HepG2 (cell line): ENCODE results near the gene TERB2. TPM values are rescaled to one million over a fixed set of nuclear protein-coding genes. Genes with fewer than 3 reads are reported as not detected.
"Not testable (repeated sequence)": the region's sequence is repeated elsewhere in the genome, so short reads cannot be mapped to it uniquely, and the experiment has no call there.

Experiments used
- ATAC-seq: fragments of 200-7000 bp; cut with Tn5 transposase; 3 replicates; pipeline ENCODE4 v1.9.1; 2020; ENCODE audit warnings: mild to moderate bottlenecking, moderate library complexity
- BruUV-seq: library from RNA; stranded (reverse); fragments of 400-500 nt; replicated peaks from 2 replicates; lab custom pipeline; 2021; lab: Mats Ljungman, UMichigan
- CTCF ChIA-PET: fragments of 300-600 bp; formaldehyde crosslinking; extraction: SDS; loops from one replicate; lab custom pipeline; 2021; ENCODE audit warnings: low total read pairs, inconsistent platforms, low intra/inter-chr PET ratio; lab: Yijun Ruan, JAX
- POLR2A ChIA-PET: fragments of 350-600 bp; sonication (Branson Sonifier 250); formaldehyde crosslinking; loops from one replicate; lab custom pipeline; 2020; ENCODE audit warnings: antibody characterized with exemption, inconsistent platforms; lab: Yijun Ruan, JAX
- DNase-seq: peaks from one replicate; pipeline ENCODE4 v3.0.0-alpha.2; 2015; ENCODE audit warnings: low spot score
- FAIRE-seq: peaks from 3 replicates; lab custom pipeline; 2011; peaks lifted over from hg19 to GRCh38; lab: Jason Lieb, UNC
- H2AFZ ChIP-seq: one replicate; pipeline ENCODE4 v1.6.1; 2011; ENCODE audit warnings: low read length, inconsistent platforms
- H3K27ac ChIP-seq: fragments of 300-600 bp; 3 replicates; pipeline ENCODE4 v1.8.0; 2011; ENCODE audit warnings: mixed run types, mild to moderate bottlenecking, mixed read lengths, low read length, inconsistent platforms; ENCODE audit not compliant: insufficient read depth; ENCODE audit errors: extremely low read length
- H3K27me3 ChIP-seq, 2 experiments: fragments of 200-600 bp in 1 of 2; 2 replicates in 1 of 2; 3 replicates in 1 of 2; pipeline versions ENCODE4 v1.6.0 to v1.8.0; 2011; ENCODE audit warnings: low read length in 2 of 2, mild to moderate bottlenecking in 2 of 2, moderate library complexity in 2 of 2, inconsistent platforms in 1 of 2; ENCODE audit not compliant: insufficient read depth in 2 of 2, control insufficient read depth in 1 of 2
- H3K36me3 ChIP-seq, 2 experiments: fragments of 200-600 bp in 1 of 2; replicated peaks in 1 of 2; 2 replicates in 1 of 2; 3 replicates in 1 of 2; pipeline versions ENCODE4 v1.5.1 to v1.8.0; 2011; ENCODE audit warnings: low read length in 2 of 2, inconsistent platforms in 1 of 2; ENCODE audit not compliant: insufficient read depth in 2 of 2, control insufficient read depth in 1 of 2
- H3K4me1 ChIP-seq: 2 replicates; pipeline ENCODE4 v1.5.1; 2012; ENCODE audit warnings: low read length, inconsistent platforms; ENCODE audit not compliant: insufficient read depth
- H3K4me2 ChIP-seq: 2 replicates; pipeline ENCODE4 v1.6.0; 2011; ENCODE audit warnings: low read depth, low read length, inconsistent platforms
- H3K4me3 ChIP-seq, 3 experiments: fragments of 200-600 bp in 1 of 3; sonication (generic), shearing (Covaris generic) in 1 of 3; replicated peaks in 1 of 3; 2 replicates each; pipeline ENCODE4 v1.5.1; 2011 to 2016; ENCODE audit warnings: low read length in 3 of 3, inconsistent platforms in 2 of 3, low read depth in 2 of 3, mild to moderate bottlenecking in 2 of 3, control low read depth in 1 of 3, mixed read lengths in 1 of 3; ENCODE audit not compliant: insufficient read depth in 1 of 3
- H3K79me2 ChIP-seq: one replicate; pipeline ENCODE4 v1.6.1; 2011; ENCODE audit warnings: low read length, inconsistent platforms; ENCODE audit not compliant: insufficient read depth
- H3K9ac ChIP-seq: 2 replicates; pipeline ENCODE4 v1.6.0; 2011; ENCODE audit warnings: mild to moderate bottlenecking, low read depth, low read length, inconsistent platforms; ENCODE audit not compliant: insufficient read depth
- H3K9me3 ChIP-seq: 2 replicates; pipeline ENCODE4 v1.5.1; 2012; ENCODE audit warnings: mild to moderate bottlenecking, low read length
- H4K20me1 ChIP-seq: 2 replicates; pipeline ENCODE4 v1.6.0; 2011; ENCODE audit warnings: inconsistent platforms, mild to moderate bottlenecking, low read length, moderate library complexity; ENCODE audit not compliant: insufficient read depth
- HOXA3 ChIP-seq: sonication (generic); formaldehyde crosslinking; IDR thresholded peaks from 2 replicates; pipeline ENCODE4 v1.5.0; 2020; ENCODE audit warnings: missing genetic modification reagents
- KDM2A ChIP-seq: sonication (generic); formaldehyde crosslinking; IDR thresholded peaks from 2 replicates; pipeline ENCODE4 v1.4.0; 2020; ENCODE audit warnings: low read depth, missing genetic modification reagents, borderline replicate concordance
- ZBTB33 ChIP-seq: sonication (generic); formaldehyde crosslinking; IDR thresholded peaks from 2 replicates; pipeline ENCODE4 v1.4.0; 2020; ENCODE audit warnings: missing genetic modification reagents
- ZBTB38 ChIP-seq: sonication (generic); formaldehyde crosslinking; IDR thresholded peaks from 2 replicates; pipeline ENCODE4 v1.5.1; 2020; ENCODE audit warnings: mild to moderate bottlenecking, missing genetic modification reagents
- ZNF687 ChIP-seq: sonication (generic); formaldehyde crosslinking; IDR thresholded peaks from 2 replicates; pipeline ENCODE4 v1.5.1; 2020; ENCODE audit warnings: mild to moderate bottlenecking, missing genetic modification reagents, moderate library complexity
- WGBS: methylation state at CpG from one replicate; pipeline ENCODE4 v1.1.6; 2017; ENCODE audit warnings: low lambda C conversion rate; 5-methylcytosine and 5-hydroxymethylcytosine counted together
- in situ Hi-C: cut with HindIII; loops from 2 replicates; pipeline ENCODE4 v1.10.0; 2017; ENCODE audit warnings: low pct_unique_long_range_greater_than_20kb; ENCODE audit not compliant: extremely low pct_ligation_motif_present
- intact Hi-C: fragments of 100-400 bp; cut with micrococcal nuclease; formaldehyde crosslinking; loops from one replicate; pipeline ENCODE4 v1.10.0; 2022; ENCODE audit not compliant: unreplicated experiment
- polyA plus RNA-seq, 8 experiments: library from polyadenylated mRNA; depleted of rRNA in 3 of 8; stranded (reverse) in 7 of 8; unstranded in 1 of 8; fragments of >200 nt; fragmentation: Illumina TruSeq in 4 of 8; extraction: Trizol in 4 of 8; gene quantifications; 2 replicates each; pipeline versions ENCODE4 v1.2.1 to v1.2.3, GENCODE V29; 2011 to 2016; ENCODE audit warnings: low read depth in 4 of 8, missing spikeins in 1 of 8, mixed read lengths in 1 of 8; ENCODE audit not compliant: insufficient read depth in 1 of 8
- total RNA-seq, 5 experiments: library from RNA; depleted of rRNA; stranded (reverse); fragments of >200 nt; fragmentation: Illumina TruSeq; extraction: Trizol; gene quantifications; 2 replicates each; pipeline ENCODE4 v1.2.3, GENCODE V29; 2016; ENCODE audit warnings: low read depth in 1 of 5
- TF ChIP-seq, protein P1 (sequence below): sonication (generic); formaldehyde crosslinking; IDR thresholded peaks from 2 replicates; pipeline ENCODE4 v1.4.0; 2020; ENCODE audit warnings: missing genetic modification reagents
- TF ChIP-seq, protein P2 (sequence below), 2 experiments: sonication (generic) in 1 of 2; formaldehyde crosslinking in 1 of 2; IDR thresholded peaks; 2 replicates each; pipeline versions ENCODE4 v1.4.0 to v1.6.1; 2018 to 2020; ENCODE audit warnings: missing genetic modification reagents in 2 of 2, borderline replicate concordance in 1 of 2, low read depth in 1 of 2, mild to moderate bottlenecking in 1 of 2, missing biosample characterization in 1 of 2

Gene TERB2
- total and polyA plus RNA-seq, 2 of the 13 experiments (the other 11 are each of a cell fraction or from before 2014, with no cell fraction given): not detected

GRCh38 chr15:45020222-45020900 is 63.9 kb downstream of the TERB2 start (continued):
- TF ChIP-seq, protein P1, sequence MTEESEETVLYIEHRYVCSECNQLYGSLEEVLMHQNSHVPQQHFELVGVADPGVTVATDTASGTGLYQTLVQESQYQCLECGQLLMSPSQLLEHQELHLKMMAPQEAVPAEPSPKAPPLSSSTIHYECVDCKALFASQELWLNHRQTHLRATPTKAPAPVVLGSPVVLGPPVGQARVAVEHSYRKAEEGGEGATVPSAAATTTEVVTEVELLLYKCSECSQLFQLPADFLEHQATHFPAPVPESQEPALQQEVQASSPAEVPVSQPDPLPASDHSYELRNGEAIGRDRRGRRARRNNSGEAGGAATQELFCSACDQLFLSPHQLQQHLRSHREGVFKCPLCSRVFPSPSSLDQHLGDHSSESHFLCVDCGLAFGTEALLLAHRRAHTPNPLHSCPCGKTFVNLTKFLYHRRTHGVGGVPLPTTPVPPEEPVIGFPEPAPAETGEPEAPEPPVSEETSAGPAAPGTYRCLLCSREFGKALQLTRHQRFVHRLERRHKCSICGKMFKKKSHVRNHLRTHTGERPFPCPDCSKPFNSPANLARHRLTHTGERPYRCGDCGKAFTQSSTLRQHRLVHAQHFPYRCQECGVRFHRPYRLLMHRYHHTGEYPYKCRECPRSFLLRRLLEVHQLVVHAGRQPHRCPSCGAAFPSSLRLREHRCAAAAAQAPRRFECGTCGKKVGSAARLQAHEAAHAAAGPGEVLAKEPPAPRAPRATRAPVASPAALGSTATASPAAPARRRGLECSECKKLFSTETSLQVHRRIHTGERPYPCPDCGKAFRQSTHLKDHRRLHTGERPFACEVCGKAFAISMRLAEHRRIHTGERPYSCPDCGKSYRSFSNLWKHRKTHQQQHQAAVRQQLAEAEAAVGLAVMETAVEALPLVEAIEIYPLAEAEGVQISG (CRISPR knock-in tag): 0 out of 2 replicates have a peak, but pooled peaks have one; percentile 10

DNA sequence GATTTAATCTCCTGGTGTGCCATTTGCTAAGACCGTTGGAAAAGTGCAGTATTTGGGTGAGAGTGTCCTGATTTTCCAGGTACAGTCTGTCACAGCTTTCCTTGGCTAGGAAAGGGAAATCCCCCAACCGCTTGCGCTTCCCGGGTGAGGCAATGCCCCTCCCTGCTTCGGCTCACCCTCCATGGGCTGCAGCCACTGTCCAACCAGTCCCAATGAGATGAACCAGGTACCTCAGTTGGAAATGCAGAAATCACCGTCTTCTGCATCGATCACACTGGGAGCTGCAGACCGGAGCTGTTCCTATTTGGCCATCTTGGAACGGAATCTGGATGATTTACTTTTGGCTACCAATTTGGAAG is 64.4 kb downstream of the TERB2 start:
- CTCF ChIA-PET, FAIRE-seq, H3K27me3 ChIP-seq, ATAC-seq, H2AFZ ChIP-seq: not testable (repeated sequence)
- TF ChIP-seq, protein P2, sequence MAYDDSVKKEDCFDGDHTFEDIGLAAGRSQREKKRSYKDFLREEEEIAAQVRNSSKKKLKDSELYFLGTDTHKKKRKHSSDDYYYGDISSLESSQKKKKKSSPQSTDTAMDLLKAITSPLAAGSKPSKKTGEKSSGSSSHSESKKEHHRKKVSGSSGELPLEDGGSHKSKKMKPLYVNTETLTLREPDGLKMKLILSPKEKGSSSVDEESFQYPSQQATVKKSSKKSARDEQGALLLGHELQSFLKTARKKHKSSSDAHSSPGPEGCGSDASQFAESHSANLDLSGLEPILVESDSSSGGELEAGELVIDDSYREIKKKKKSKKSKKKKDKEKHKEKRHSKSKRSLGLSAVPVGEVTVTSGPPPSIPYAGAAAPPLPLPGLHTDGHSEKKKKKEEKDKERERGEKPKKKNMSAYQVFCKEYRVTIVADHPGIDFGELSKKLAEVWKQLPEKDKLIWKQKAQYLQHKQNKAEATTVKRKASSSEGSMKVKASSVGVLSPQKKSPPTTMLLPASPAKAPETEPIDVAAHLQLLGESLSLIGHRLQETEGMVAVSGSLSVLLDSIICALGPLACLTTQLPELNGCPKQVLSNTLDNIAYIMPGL (CRISPR knock-in tag; IDR thresholded peaks at IDR 0.05; ENCODE audit: borderline replicate concordance in 1 of 2, low read depth in 1 of 2): 0 out of 4 replicates have a peak, but pooled peaks of 1 of the 2 experiments have one; percentile 3
- TF ChIP-seq ZNF687 (CRISPR knock-in tag) (peak; percentile 22; the same call in 1 of the 2 replicates), HOXA3 (peak; percentile 7; the same call in 1 of the 2 replicates), KDM2A (CRISPR knock-in tag) (0 out of 2 replicates have a peak, but pooled peaks have one; percentile 27), ZBTB38 (CRISPR knock-in tag) (peak; percentile 76; the same call in 1 of the 2 replicates), ZBTB33 (CRISPR knock-in tag) (peak; percentile 66; the same call in 1 of the 2 replicates)
- TF ChIP-seq, all 625 proteins: peak for 6; not testable (repeated sequence) for 619
- in situ Hi-C loops, H4K20me1 ChIP-seq, BruUV-seq, DNase-seq, H3K9me3 ChIP-seq, H3K36me3 ChIP-seq: not testable (repeated sequence)
- peak overlapping the region; percentile 27 for H3K27ac ChIP-seq
- 0 out of 2 replicates have a peak overlapping the region, but pooled peaks have one; percentile 22 for H3K9ac ChIP-seq
- H3K79me2 ChIP-seq: peaks cover 23% of the 10 kb centered on the region
- peaks cover 63% of the 10 kb centered on the region for H3K4me1 ChIP-seq
- peak overlapping the region; percentile 79 for H3K4me2 ChIP-seq
- 86% methylated on average over 6 of the region's 9 CpGs for WGBS
- intact Hi-C loops: loop anchor here (5.0 kb wide), 1 partner anchor 39 kb away; no protein-coding TSS in a partner anchor
- POLR2A ChIA-PET: interaction anchor here (2.0 kb wide), 1 partner anchor 41 kb away, joined by 6 read pairs; no protein-coding TSS in a partner anchor
- H3K4me3 ChIP-seq: peak overlapping the region in 1 of 3 experiments; percentile 41; a peak in 1 of 6 replicates
